ENCODE measurements around the gene PAM.
"Not testable (repeated sequence)": the region's sequence is repeated elsewhere in the genome, so short reads cannot be mapped to it uniquely, and the experiment has no call there.

PAM gene

GRCh38 chr5:102753889-102754766, 977 bp upstream of the PAM start:
- DNase-seq = peak; percentile 34

GRCh38 chr5:102755686-102756371, 724 bp downstream of the PAM start:
- peak; percentile 87 for DNase-seq

- DNase-seq = no peak
These were observed 3.5 kb downstream of the PAM start for GRCh38 chr5:102758576-102758975.

GRCh38 chr5:102759289-102759688, 4.2 kb downstream of the PAM start:
- no peak for DNase-seq

- DNase-seq = no peak
These were observed 4.6 kb downstream of the PAM start for GRCh38 chr5:102759700-102760099.

GRCh38 chr5:102760815-102761214, 5.7 kb downstream of the PAM start:
- no peak for DNase-seq

GRCh38 chr5:102762095-102762534, 7.0 kb downstream of the PAM start:
- DNase-seq = no peak

GRCh38 chr5:102762562-102763227, 7.6 kb downstream of the PAM start:
- no peak for DNase-seq

GRCh38 chr5:102763734-102764133, 8.6 kb downstream of the PAM start:
- DNase-seq = no peak

- DNase-seq = no peak
These were observed 9.4 kb downstream of the PAM start for GRCh38 chr5:102764381-102765004.

- no peak for DNase-seq
These were observed 10.2 kb downstream of the PAM start for GRCh38 chr5:102765350-102765749.

- DNase-seq = no peak
These were observed 11.4 kb downstream of the PAM start for GRCh38 chr5:102766295-102767090.

GRCh38 chr5:102767862-102768261, 12.8 kb downstream of the PAM start:
- peak; percentile 41 for DNase-seq

- no peak for DNase-seq
These were observed 15.7 kb downstream of the PAM start for GRCh38 chr5:102770803-102771202.

GRCh38 chr5:102771435-102771834, 16.3 kb downstream of the PAM start:
- DNase-seq = no peak

- DNase-seq = no peak
These were observed 17.2 kb downstream of the PAM start for GRCh38 chr5:102772273-102772672.

GRCh38 chr5:102773133-102773532, 18.0 kb downstream of the PAM start:
- no peak for DNase-seq

GRCh38 chr5:102775756-102776155, 20.7 kb downstream of the PAM start:
- not testable (repeated sequence) for DNase-seq

GRCh38 chr5:102777099-102777498, 22.0 kb downstream of the PAM start:
- no peak for DNase-seq

GRCh38 chr5:102778478-102778877, 23.4 kb downstream of the PAM start:
- no peak for DNase-seq

- no peak for DNase-seq
These were observed 26.3 kb downstream of the PAM start for GRCh38 chr5:102781359-102781758.

GRCh38 chr5:102781786-102782185, 26.7 kb downstream of the PAM start:
- DNase-seq = no peak

All from activated CD4-positive, alpha-beta T cell treated with anti-CD3 and anti-CD28 coated beads for 48 hours (primary cell).